HG03575 (cell line): ENCODE results near the gene IL7R.
"Not testable (repeated sequence)": the region's sequence is repeated elsewhere in the genome, so short reads cannot be mapped to it uniquely, and the experiment has no call there.

Experiments
- ATAC-seq: cut with Tn5 transposase; IDR thresholded peaks from one replicate; pipeline ENCODE4 v1.9.1; 2021; ENCODE audit not compliant: unreplicated experiment, insufficient number of reproducible peaks, low FRiP score; ENCODE audit errors: extremely low read depth

IL7R gene

DNA sequence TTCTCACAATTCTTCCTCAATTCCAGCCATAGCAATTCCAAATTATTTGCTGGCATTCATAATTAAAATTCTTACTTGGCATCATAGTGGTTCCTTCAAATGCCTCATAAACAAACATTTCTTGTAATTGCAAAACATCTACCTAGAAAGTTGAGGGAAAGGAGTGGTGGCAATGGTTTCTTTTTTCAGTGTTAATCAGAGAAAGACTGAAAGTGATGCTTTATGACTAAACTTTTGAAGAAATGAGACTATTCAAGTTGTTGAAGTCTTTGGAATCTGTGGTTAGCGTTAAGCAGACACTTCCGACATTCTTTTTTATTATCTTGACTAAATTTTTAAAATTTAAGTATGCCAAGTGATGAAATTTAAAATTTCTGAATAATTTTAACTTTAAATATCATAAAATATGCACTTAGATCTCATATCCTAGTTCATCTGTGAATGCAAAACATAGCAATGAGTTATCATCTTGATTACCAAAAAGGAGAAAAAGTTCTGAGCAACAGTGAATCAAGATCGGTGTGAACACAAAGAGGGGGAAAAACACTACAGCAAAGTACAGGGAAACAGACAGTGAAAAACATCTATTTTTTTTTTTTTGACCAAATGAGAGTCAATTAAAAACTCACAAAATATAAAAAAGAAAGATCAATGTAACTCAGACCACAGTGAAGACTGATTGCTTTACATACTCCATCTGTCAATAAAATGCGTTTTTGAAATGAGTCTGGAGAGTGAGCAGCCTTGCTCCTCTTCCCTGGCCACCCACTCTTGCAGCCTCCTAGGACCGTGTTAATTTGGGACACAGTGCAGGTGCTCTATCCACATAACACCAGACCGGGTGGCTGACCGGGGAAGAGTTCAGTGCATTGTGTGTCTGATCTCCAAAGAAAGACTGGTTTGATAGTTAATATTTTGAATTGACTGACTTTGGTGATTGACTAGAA lies 20.6 kb upstream of the IL7R start:
- no peak for ATAC-seq

DNA sequence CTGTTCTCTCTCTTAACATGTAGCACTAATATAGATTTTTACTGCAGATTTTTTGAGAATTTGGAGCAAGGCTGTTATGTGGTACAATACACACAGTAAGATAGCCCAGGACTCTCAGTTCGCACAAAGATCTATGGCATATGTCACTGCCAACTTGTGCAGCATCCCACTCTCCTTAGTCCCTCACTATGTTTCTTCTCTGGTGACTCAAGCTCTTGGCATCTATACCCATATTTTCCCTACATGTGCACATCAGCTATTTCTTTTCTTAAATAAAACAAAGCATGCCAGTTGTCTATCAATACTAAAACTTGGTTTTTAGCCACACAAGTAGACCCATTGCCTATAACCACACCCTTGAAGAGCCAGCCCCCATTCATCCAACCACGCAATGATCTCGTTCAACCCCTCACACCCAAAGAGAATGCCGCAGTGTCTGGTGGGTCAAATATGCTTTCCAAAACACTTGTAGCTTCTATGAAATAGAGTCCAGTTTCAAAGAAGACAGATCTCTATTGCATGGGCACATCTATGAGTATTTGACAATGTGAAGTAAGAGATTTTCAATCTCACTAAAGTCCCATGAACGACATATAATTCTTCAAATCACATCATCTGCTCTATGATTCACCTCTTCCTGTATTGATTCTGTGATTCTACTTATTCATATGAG lies 18.2 kb upstream of the IL7R start:
- no peak for ATAC-seq

DNA sequence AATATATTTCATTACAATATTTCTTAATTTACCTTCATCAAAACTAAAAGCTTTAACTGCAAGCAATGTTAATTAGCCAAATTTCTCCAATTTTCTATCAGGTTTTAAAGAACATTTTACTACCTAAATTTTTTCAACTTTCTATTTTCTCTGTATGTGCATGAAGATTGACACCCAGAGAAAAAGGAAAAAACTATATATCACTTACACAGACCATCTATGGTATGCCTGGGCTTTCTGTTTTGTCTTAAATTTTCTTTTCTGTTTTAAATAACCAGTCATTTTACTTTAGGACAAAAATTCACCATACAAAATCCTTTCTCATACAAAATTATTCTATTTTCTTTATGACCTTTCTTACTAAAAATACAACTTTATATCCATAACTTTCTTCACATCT lies 13.8 kb upstream of the IL7R start:
- ATAC-seq: no peak

GRCh38 chr5:35845508-35845907 lies 11.2 kb upstream of the IL7R start:
- ATAC-seq: not testable (repeated sequence)

DNA sequence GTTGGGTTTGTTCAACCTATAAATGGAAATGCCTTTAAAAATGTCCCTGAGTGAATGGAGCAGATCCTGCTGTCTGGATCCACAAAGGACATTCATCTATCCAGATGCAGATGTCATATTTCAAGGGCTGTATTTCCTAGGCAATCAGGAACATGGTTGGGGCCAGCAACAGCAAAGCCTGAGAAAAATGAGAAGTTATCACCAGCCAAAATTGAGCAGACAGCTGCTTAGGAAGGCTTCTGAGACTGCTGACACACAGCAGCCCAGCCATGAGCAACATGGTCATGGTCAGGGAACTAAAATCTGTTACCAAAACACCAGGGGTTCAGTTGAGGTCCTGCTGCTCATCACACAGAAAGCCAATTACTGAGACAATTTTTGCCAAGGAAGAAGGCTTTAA lies 9.2 kb upstream of the IL7R start:
- ATAC-seq: no peak

DNA sequence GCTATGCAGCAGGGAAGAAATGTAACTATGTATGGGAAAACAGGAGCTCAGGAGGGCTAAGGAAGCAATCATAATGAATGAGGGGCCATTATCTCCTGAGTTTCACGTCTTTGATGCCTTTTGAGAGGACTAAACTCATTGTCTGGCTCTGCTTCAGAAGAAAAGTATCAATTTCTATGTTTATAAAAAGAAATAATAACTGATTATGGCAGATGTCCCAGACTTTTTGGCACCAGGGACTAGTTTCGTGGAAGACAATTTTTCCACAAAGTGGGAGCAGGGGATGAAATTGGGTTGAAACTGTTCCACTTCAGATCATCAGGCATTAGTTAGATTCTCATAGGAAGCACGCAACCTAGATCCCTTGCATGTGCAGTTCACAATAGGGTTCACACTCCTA lies 8.7 kb upstream of the IL7R start:
- ATAC-seq: no peak

GRCh38 chr5:35849860-35850259 lies 6.8 kb upstream of the IL7R start:
- no peak for ATAC-seq

DNA sequence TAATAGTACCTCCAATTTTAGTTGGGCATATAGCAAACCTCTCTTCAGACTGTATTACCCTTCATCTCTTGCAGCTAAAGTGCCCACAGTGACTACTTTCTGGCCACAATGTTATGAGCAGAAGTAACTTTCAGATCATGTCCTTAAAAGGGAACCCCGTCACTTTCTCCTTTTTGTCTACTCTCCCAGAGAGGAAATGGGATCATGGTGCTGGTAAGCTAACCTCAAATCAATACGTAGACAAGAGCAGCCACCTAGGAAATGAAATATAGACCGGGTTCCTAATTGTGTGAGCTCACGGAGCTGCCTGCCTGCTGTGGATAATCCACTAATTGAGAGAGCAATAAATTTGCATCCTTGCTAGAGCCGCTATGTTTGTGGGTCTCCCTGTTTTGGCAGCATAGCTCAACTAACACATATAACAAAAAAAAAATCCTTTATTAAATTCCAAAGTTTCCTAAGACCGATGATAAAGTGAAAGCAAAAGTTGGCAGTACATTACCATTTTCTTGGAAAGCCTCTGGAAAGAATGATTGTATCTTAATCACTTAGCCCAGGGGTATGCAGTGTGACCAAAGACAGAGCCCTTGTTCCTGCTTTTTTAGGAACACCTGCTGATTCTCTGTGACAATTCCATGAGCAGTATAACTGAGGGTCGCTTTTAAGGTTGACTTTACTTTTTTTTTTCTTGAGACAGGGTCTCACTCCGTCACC lies 5.6 kb upstream of the IL7R start:
- no peak for ATAC-seq

DNA sequence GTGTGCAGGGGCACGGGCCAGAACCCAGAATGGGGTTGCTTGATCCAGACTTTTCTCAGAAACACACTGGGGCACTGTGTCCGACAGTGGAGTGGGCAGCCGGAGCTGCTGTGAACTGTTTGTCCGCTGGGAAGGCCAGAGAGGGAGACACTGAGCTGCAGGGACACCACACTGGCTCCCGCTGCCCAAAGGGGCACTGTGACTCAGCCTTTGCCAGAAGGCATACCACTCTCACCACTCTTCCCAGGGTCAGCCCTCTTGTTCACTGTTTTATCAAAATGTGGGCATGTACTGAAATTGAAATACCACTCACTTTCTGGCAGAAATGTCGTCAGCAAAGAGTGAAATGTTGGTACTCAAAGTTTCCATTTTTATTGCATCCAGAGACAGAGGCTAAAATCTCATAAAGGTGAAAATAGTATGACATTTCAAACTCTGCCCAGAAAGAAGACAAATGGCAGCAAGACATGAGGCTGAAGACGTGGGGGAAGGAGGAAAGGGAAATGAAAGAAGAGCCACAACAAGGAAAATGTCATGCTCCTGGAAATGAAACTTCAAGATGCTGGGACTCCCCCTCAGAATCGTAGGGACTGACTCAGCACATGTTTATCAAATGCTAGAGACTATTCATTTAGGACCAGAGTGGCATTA lies 4.5 kb upstream of the IL7R start:
- ATAC-seq: no peak

DNA sequence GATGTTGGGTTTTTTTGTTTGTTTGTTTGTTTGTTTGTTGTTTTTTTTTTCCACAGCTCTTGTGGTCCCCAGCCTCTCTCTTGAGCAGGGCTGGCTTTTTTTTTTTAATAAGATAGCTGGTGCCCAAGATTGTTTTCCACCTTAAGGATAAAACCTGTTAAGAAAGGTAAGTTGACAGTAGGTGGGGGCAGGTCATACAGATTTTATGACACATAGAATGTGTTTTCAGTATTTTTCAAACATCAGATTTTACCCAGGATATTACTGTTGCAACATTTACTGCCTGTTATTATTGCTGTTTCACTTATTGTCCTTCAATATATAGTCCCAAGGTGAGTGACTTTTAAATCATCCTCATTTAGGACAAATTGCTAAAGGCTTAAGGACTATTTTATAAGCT lies 3.9 kb upstream of the IL7R start:
- no peak for ATAC-seq

DNA sequence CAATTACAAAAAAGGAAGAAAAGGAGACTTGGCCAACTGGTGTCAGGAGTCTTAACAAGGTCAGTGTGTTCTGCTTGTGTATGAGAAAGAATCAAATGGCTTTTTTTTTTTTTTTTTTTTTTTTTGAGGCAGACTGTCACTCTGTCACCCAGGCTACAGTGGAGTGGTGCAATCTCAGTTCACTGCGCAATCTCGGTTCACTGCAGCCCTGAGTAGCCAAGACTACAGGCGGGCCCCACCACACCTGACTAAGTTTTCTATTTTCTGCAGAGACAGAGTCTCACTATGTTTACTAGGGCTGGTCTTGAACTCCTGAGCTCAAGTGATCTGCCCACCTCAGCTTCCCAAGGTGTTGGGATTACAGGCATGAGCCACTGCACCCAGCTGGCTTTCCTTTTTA lies 3.1 kb upstream of the IL7R start:
- no peak for ATAC-seq

- no peak for ATAC-seq
Observed at GRCh38 chr5:35854248-35854647, 2.4 kb upstream of the IL7R start.

- ATAC-seq: no peak
Observed at GRCh38 chr5:35855187-35855586, 1.5 kb upstream of the IL7R start.

DNA sequence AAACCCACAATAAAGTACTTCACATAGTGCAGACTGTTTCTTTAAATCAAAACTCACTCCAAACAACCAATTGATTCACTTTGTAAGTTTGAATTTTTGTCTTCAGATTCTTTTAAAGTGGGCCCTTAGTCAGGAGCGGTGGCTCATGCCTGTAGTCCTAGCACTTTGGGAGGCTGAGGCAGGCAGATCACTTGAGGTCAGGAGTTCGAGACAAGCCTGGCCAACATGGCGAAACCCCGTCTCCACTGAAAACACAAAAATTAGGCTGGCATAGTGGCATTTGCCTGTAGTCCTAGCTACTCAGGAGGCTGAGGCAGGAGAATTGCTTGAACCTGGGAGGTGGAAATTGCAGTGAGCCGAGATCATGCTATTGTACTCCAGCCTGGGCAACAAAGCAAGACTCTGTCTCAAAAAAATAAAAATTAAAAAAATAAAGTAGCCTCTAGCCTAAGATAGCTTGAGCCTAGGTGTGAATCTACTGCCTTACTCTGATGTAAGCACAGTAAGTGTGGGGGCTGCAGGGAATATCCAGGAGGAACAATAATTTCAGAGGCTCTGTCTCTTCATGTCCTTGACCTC lies 416 bp upstream of the IL7R start:
- ATAC-seq: not testable (repeated sequence)

GRCh38 chr5:35857606-35858205 lies 1.0 kb downstream of the IL7R start:
- ATAC-seq: no peak

DNA sequence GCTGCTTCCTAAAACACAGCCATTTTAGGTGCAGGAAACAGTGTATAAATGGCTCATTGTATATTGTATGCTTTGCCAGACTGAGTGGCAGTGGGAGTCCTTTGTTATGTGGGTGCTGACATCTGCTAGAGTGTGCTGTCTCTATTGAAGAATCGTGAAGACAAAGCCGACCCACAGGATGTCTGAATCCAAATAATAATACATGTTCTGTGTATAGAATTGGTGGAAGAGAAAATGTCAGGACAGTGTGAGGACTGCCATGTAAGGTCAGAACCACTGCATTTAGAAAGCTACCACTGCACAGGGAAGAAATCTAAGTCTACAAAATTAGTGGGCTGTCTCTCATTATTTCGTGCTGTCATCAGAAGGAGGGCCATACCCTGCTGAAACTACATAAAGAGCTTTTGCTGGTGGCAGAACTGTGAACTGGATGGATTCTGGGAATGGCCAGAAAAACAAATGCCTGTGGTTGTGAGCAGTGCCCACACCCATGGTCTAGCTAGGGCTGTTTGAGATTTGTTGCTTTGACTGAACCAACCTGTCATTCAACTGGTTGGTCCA lies 2.5 kb downstream of the IL7R start:
- no peak for ATAC-seq

DNA sequence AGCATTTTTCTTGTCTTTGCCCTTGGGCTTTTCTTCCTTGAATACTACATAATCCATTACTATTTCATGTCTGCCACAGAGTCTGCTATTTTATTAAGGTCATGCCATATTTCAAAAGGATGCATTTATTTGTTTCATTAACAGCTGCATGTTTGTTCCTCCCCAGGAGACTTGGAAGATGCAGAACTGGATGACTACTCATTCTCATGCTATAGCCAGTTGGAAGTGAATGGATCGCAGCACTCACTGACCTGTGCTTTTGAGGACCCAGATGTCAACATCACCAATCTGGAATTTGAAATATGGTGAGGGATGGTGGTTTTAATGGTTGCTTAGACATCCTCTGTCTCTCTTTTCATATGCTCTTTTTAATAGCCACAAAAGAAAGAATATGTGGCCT lies 4.0 kb downstream of the IL7R start:
- no peak for ATAC-seq

DNA sequence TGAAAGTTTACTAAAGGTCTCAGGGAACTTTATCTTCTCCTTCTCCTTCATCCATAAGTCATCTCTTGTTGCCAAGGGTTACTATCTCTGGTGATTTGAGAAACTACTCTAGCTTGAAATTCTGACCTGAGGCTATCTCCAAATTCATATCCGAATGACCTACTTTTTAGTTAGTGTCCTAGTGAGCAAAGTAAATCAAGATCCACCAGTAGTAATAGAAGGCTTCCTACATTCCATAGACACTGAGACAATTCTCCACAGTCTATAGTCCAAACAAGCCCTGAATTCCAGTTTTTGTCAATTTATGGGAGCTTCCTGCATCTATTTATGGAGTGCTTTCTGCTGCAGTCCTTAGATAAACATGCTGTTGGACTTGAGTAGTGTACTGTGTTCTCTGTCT lies 5.0 kb downstream of the IL7R start:
- no peak for ATAC-seq
